ENCODE measurements around the gene PGAP1. TPM values are rescaled to one million over a fixed set of nuclear protein-coding genes. Genes with fewer than 3 reads are reported as not detected.

The PGAP1 gene
- polyA plus RNA-seq, 1 of the 3 experiments (the other 2 are of a cell fraction): 3.4 TPM

GRCh38 chr2:196954001-196954400 is 27.5 kb upstream of the PGAP1 start:
- no peak overlapping the region for H3K4me2 ChIP-seq
- ChIA-PET CTCF (no interaction called here), POLR2A (no interaction called here)
- H3K27ac ChIP-seq (ENCODE audit: low read depth in 2 of 2, low read length in 1 of 2): no peak overlapping the region
- DNase-seq: no peak
- no peaks in the 10 kb centered on the region for H3K36me3 ChIP-seq (replicated peaks in 1 of 2; ENCODE audit: control insufficient read depth in 1 of 2, insufficient read depth in 2 of 2, low read length in 1 of 2)
- H3F3A ChIP-seq (replicated peaks; ENCODE audit: insufficient read depth): no peaks in the 10 kb centered on the region
- WGBS (ENCODE audit: low lambda C conversion rate): 93% methylated on average over 5 of the region's 5 CpGs
- no peak overlapping the region for H3K4me3 ChIP-seq (ENCODE audit: low read depth in 2 of 2, low read length in 1 of 2)
- H3K9me3 ChIP-seq: no peaks in the 10 kb centered on the region
- no peaks in the 10 kb centered on the region for H3K9me2 ChIP-seq
- no peaks in the 10 kb centered on the region for H4K20me1 ChIP-seq (ENCODE audit: insufficient read depth)
- H3K9ac ChIP-seq: no peak overlapping the region
- no peaks in the 10 kb centered on the region for H3K79me2 ChIP-seq (ENCODE audit: insufficient read depth)
- no peak overlapping the region for H2AFZ ChIP-seq (ENCODE audit: low read depth)
- TF ChIP-seq, protein P1, sequence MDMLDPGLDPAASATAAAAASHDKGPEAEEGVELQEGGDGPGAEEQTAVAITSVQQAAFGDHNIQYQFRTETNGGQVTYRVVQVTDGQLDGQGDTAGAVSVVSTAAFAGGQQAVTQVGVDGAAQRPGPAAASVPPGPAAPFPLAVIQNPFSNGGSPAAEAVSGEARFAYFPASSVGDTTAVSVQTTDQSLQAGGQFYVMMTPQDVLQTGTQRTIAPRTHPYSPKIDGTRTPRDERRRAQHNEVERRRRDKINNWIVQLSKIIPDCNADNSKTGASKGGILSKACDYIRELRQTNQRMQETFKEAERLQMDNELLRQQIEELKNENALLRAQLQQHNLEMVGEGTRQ (IDR thresholded peaks at IDR 0.05; ENCODE audit: borderline replicate concordance, low read depth, low read length): no peak
- TF ChIP-seq FOSL2 (IDR thresholded peaks at IDR 0.05; ENCODE audit: borderline replicate concordance, low read depth) (no peak), CHD2 (IDR thresholded peaks at IDR 0.05; ENCODE audit: low read length, partially characterized antibody) (no peak)
- TF ChIP-seq, protein P2, sequence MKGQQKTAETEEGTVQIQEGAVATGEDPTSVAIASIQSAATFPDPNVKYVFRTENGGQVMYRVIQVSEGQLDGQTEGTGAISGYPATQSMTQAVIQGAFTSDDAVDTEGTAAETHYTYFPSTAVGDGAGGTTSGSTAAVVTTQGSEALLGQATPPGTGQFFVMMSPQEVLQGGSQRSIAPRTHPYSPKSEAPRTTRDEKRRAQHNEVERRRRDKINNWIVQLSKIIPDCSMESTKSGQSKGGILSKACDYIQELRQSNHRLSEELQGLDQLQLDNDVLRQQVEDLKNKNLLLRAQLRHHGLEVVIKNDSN (IDR thresholded peaks at IDR 0.05; ENCODE audit: borderline replicate concordance, low read depth): no peak
- no peaks in the 10 kb centered on the region for H3K27me3 ChIP-seq (ENCODE audit: insufficient read depth)
- H3K4me1 ChIP-seq (ENCODE audit: control insufficient read depth in 1 of 2, insufficient read depth in 2 of 2, low read depth in 1 of 2, low read length in 1 of 2): no peaks in the 10 kb centered on the region

GRCh38 chr2:196952936-196953335 is 26.4 kb upstream of the PGAP1 start:
- Histone ChIP-seq H3K4me2 (no peak overlapping the region), H3K36me3 (replicated peaks in 1 of 2; ENCODE audit: control insufficient read depth in 1 of 2, insufficient read depth in 2 of 2, low read length in 1 of 2) (no peaks in the 10 kb centered on the region), H3F3A (replicated peaks; ENCODE audit: insufficient read depth) (no peaks in the 10 kb centered on the region), H4K20me1 (ENCODE audit: insufficient read depth) (no peaks in the 10 kb centered on the region), H3K9me2 (no peaks in the 10 kb centered on the region), H3K4me1 (ENCODE audit: control insufficient read depth in 1 of 2, insufficient read depth in 2 of 2, low read depth in 1 of 2, low read length in 1 of 2) (no peaks in the 10 kb centered on the region), H2AFZ (ENCODE audit: low read depth) (no peak overlapping the region), H3K9me3 (no peaks in the 10 kb centered on the region), H3K4me3 (ENCODE audit: low read depth in 2 of 2, low read length in 1 of 2) (no peak overlapping the region), H3K79me2 (ENCODE audit: insufficient read depth) (no peaks in the 10 kb centered on the region), H3K27me3 (ENCODE audit: insufficient read depth) (no peaks in the 10 kb centered on the region), H3K9ac (no peak overlapping the region), H3K27ac (ENCODE audit: low read depth in 2 of 2, low read length in 1 of 2) (no peak overlapping the region)
- 100% methylated on average over 2 of the region's 2 CpGs for WGBS (ENCODE audit: low lambda C conversion rate)
- TF ChIP-seq MEF2A (IDR thresholded peaks at IDR 0.05; ENCODE audit: borderline replicate concordance, low read depth) (no peak), TCF12 (IDR thresholded peaks at IDR 0.05) (no peak), EP300 (IDR thresholded peaks at IDR 0.05; ENCODE audit: borderline replicate concordance in 1 of 2, low read depth in 1 of 2, low read length in 1 of 2) (no peak), RCOR1 (IDR thresholded peaks at IDR 0.05; ENCODE audit: low read length) (no peak), SIN3A (IDR thresholded peaks at IDR 0.05; ENCODE audit: borderline replicate concordance, low read depth, low read length) (no peak), POLR2AphosphoS5 (IDR thresholded peaks at IDR 0.05; ENCODE audit: low read depth, low read length) (no peak), GABPA (IDR thresholded peaks at IDR 0.05; ENCODE audit: low read depth) (no peak), TAF1 (IDR thresholded peaks at IDR 0.05; ENCODE audit: borderline replicate concordance, low read depth, low read length) (no peak), CTCF (IDR thresholded peaks at IDR 0.05) (no peak), RFX5 (IDR thresholded peaks at IDR 0.05; ENCODE audit: low read length) (no peak), MXI1 (IDR thresholded peaks at IDR 0.05; ENCODE audit: low read depth, low read length) (no peak), FOSL2 (IDR thresholded peaks at IDR 0.05; ENCODE audit: borderline replicate concordance, low read depth) (no peak), FOXJ3 (CRISPR knock-in tag; IDR thresholded peaks at IDR 0.05) (no peak), FOXM1 (IDR thresholded peaks at IDR 0.05; ENCODE audit: low read depth) (no peak)
- TF ChIP-seq, protein P3, sequence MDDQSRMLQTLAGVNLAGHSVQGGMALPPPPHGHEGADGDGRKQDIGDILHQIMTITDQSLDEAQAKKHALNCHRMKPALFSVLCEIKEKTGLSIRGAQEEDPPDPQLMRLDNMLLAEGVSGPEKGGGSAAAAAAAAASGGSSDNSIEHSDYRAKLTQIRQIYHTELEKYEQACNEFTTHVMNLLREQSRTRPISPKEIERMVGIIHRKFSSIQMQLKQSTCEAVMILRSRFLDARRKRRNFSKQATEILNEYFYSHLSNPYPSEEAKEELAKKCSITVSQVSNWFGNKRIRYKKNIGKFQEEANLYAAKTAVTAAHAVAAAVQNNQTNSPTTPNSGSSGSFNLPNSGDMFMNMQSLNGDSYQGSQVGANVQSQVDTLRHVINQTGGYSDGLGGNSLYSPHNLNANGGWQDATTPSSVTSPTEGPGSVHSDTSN (IDR thresholded peaks at IDR 0.05): no peak
- TF ChIP-seq, protein P2 (IDR thresholded peaks at IDR 0.05; ENCODE audit: borderline replicate concordance, low read depth): no peak
- DNase-seq: no peak
- ChIA-PET POLR2A (no interaction called here), CTCF (no interaction called here)
